Suppressor macrophage (primary cell): ENCODE measurements around the gene MAGED1.
"Not testable (repeated sequence)": the region's sequence is repeated elsewhere in the genome, so short reads cannot be mapped to it uniquely, and the experiment has no call there.

Experiments
- DNase-seq, 4 experiments: peaks; one replicate each; pipeline ENCODE4 v3.0.0-alpha.2; 2020 to 2022

MAGED1 gene

DNA sequence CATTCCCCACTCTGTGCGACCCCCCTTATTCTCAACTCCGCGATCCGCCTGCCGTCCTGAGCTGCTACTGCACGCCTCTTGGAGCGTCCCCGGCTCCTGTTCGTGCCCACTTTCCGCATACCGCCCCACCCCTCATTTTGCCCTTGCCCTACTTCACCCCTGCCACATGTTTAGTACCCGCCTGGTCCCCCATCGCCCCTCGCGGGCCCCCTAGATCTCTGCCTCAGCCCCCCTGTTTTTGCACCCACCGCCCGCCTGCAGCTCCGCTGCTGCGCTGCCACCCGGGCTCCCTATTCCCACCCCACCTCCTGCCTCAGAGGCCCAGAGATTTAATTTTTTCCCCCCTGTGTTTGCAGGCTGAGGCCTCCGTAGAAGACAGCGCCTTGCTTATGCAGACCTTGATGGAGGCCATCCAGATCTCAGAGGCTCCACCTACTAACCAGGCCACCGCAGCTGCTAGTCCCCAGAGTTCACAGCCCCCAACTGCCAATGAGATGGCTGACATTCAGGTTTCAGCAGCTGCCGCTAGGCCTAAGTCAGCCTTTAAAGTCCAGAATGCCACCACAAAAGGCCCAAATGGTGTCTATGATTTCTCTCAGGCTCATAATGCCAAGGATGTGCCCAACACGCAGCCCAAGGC lies 1.4 kb downstream of the MAGED1 start:
- DNase-seq: no peak

GRCh38 chrX:51896626-51897025 lies 3.2 kb downstream of the MAGED1 start:
- no peak for DNase-seq

- DNase-seq: no peak
These were observed 6.3 kb downstream of the MAGED1 start for GRCh38 chrX:51899741-51900140.

DNA sequence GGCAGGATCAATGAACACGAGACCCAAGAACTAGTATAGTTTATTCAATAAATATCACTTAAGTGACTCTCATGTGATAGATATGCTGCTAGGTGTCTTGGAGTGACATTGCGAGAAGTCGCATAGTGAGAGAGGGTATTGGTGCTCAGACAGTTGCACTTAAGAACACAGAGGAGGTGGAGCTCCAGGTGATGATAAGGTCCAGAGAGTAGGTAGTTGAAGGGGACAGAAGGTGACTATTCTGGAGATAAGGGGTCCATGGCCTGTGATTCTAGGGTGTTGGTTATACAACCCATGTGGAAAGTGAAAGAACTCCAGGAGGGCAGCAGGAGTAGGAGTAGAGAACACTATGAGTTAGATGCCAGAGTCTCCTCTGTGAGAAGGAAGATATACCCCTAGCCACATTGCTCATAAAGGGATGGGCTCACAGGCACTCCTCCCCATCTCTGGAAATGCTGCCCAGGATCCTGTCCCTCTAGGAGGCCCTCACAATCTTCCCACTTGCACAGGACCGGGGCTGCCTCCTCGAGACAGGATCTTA lies 9.2 kb downstream of the MAGED1 start:
- no peak for DNase-seq

DNA sequence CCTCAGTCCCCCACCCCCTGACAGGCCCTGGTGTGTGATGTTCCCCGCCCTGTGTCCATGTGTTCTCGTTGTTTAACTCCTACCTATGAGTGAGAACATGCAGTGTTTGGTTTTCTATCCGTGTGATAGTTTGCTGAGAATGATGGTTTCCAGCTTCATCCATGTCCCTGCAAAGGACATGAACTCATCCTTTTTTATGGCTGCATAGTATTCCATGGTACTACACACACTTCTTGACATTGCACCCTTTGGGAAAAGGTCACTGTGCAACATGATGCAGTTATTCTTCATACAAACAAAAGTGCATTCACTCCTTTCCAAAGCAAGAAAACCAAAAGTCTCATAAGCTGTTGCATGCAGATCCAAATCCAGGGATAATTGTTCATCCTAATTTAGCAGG lies 11.7 kb downstream of the MAGED1 start:
- not testable (repeated sequence) for DNase-seq

DNA sequence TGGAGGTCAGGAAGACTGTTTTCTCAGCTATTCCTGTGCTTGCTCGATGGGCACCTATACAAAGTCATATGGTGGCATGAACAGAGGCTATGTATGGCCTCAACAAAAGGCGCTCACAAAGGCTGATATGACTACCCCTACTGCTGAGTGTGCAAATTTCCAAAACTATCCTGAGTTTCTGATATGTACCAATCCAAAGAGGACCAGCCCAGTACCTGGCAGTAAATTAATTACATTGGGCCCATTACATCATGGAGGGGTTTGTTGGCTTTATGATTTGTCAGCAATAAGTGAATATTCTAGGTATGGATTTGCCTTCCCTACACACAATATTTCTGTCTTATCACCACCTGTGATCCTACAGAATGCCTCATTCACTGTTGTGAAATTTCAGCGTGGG lies 12.3 kb downstream of the MAGED1 start:
- DNase-seq: no peak

- DNase-seq: peak in 3 of 4 experiments; percentile 2 to 12 (median 9)
These were observed 24.2 kb downstream of the MAGED1 start for GRCh38 chrX:51917604-51918003.

DNA sequence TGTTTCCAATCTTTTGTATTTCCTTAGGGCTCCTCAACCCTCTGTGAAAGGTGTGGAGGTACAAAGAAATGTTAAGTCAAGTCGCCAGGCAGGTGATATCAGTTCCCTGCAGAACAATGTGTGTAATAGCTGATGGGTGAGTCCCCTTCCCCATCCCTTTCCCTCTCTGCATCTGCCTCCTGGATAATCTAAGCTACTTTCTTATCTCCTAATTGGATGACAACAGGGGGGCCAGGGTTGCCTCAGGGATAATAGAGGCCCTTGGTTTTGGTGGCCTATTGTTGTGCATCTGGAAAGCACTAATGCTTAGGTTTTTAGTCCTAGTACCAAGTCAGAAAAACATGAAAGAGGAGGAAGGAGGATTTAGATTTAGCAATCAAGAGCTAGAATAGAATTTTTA lies 29.1 kb downstream of the MAGED1 start:
- no peak for DNase-seq

DNA sequence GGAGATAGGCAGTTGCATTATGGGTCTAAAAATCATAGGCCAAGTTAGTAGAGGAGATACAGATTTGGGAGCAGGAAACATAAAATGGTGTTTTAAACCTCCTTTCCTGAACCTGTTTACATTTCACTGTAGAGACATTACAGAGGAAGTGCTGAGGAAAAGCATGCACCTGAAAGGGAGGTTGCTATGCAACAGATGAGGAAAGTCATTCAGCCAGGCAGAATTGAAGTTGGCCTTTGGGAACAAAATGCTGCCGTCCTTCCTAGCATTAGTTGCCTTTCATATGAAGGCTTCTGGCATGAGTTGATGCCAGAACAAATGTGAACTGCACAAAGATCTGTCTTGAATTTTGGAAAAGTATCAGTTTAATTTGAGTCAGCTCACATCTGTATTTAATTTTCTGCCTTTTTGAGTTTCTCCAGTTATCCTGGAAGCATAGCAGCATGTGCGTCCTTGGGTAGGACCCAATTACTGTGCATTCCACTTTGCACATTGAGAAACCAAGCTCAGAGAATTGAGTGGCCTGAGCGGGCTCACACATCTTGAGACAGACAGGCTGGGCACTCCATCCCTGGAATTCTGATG lies 38.2 kb downstream of the MAGED1 start:
- no peak for DNase-seq
